H1 (cell line): Measurements from ENCODE around the gene SHROOM3. TPM values are rescaled to one million over a fixed set of nuclear protein-coding genes. Genes with fewer than 3 reads are reported as not detected.

Experiments
- CTCF ChIA-PET: fragments of 300-600 bp; sonication (Branson Sonifier 250); formaldehyde crosslinking; loops from one replicate; lab custom pipeline; 2021; ENCODE audit not compliant: partially characterized antibody; lab: Charles Lee
- POLR2A ChIA-PET: fragments of 300-600 bp; sonication (Branson Sonifier 250); formaldehyde crosslinking; loops from one replicate; lab custom pipeline; 2021; ENCODE audit warnings: inconsistent platforms; ENCODE audit not compliant: partially characterized antibody; lab: Charles Lee
- DNase-seq, 2 experiments: peaks; one replicate each; pipeline versions ENCODE4 v3.0.0 to v3.0.0-alpha.2; 2010 to 2022; ENCODE audit warnings: low spot score in 2 of 2, low read depth in 1 of 2, mixed read lengths in 1 of 2
- FAIRE-seq: peaks from 2 replicates; lab custom pipeline; 2011; peaks lifted over from hg19 to GRCh38; lab: Jason Lieb, UNC
- H2AFZ ChIP-seq: 2 replicates; pipeline ENCODE4 v1.8.1; 2012; ENCODE audit warnings: low read length, inconsistent platforms
- H2AK5ac ChIP-seq: 2 replicates; pipeline ENCODE4 v1.6.1; 2013; ENCODE audit warnings: low read depth, low read length
- H2BK120ac ChIP-seq: replicated peaks from 2 replicates; pipeline ENCODE3; 2013; ENCODE audit warnings: low read depth, low read length, inconsistent platforms
- H2BK12ac ChIP-seq: 2 replicates; pipeline ENCODE4 v1.6.1; 2013; ENCODE audit warnings: low read depth, low read length
- H2BK15ac ChIP-seq: 2 replicates; pipeline ENCODE4 v1.6.1; 2013; ENCODE audit warnings: low read length
- H2BK20ac ChIP-seq: 2 replicates; pipeline ENCODE4 v1.6.1; 2013; ENCODE audit warnings: low read length
- H2BK5ac ChIP-seq: 2 replicates; pipeline ENCODE4 v1.6.1; 2013; ENCODE audit warnings: low read depth, low read length
- H3K14ac ChIP-seq: 2 replicates; pipeline ENCODE4 v1.6.1; 2013; ENCODE audit warnings: inconsistent platforms; ENCODE audit not compliant: insufficient read length
- H3K18ac ChIP-seq: 2 replicates; pipeline ENCODE4 v1.6.1; 2013; ENCODE audit warnings: low read length; ENCODE audit errors: extremely low read depth
- H3K23ac ChIP-seq: 2 replicates; pipeline ENCODE4 v1.6.1; 2013; ENCODE audit warnings: inconsistent platforms; ENCODE audit not compliant: insufficient read length
- H3K23me2 ChIP-seq: 2 replicates; pipeline ENCODE4 v1.6.1; 2013; ENCODE audit warnings: low read depth, low read length
- H3K27ac ChIP-seq: 2 replicates; pipeline ENCODE4 v1.6.1; 2011; ENCODE audit warnings: low read depth, low read length, inconsistent platforms
- H3K27me3 ChIP-seq, 4 experiments: replicated peaks in 1 of 4; 1 replicate in 1 of 4; 2 replicates in 3 of 4; pipeline versions ENCODE4 v1.6.1 to v1.8.1; 2011 to 2013; ENCODE audit warnings: low read length in 3 of 4, mild to moderate bottlenecking in 3 of 4, inconsistent platforms in 2 of 4, mixed read lengths in 2 of 4, moderate library complexity in 1 of 4; ENCODE audit not compliant: control insufficient read depth in 3 of 4, insufficient read depth in 3 of 4; ENCODE audit errors: extremely low read depth in 1 of 4
- H3K36me3 ChIP-seq, 4 experiments: 2 replicates each; pipeline versions ENCODE4 v1.6.1 to v1.8.1; 2011 to 2013; ENCODE audit warnings: mild to moderate bottlenecking in 4 of 4, low read length in 3 of 4, moderate library complexity in 2 of 4, control low read depth in 1 of 4, inconsistent platforms in 1 of 4; ENCODE audit not compliant: insufficient read depth in 4 of 4, control insufficient read depth in 2 of 4
- H3K4ac ChIP-seq: replicated peaks from 2 replicates; pipeline ENCODE3; 2013; ENCODE audit warnings: low read length, low read depth, mixed read lengths, inconsistent platforms; ENCODE audit not compliant: insufficient read length
- H3K4me1 ChIP-seq, 4 experiments: replicated peaks in 1 of 4; 1 replicate in 1 of 4; 2 replicates in 3 of 4; pipeline versions ENCODE4 v1.6.1 to v1.8.1; 2011 to 2013; ENCODE audit warnings: low read length in 3 of 4, inconsistent platforms in 2 of 4, mixed read lengths in 1 of 4; ENCODE audit not compliant: insufficient read depth in 4 of 4, control insufficient read depth in 3 of 4
- H3K4me2 ChIP-seq, 2 experiments: 2 replicates each; pipeline versions ENCODE4 v1.6.1 to v1.8.1; 2011 to 2013; ENCODE audit warnings: low read depth in 2 of 2, low read length in 2 of 2, control low read depth in 1 of 2, inconsistent platforms in 1 of 2, mild to moderate bottlenecking in 1 of 2; ENCODE audit not compliant: insufficient read depth in 1 of 2
- H3K4me3 ChIP-seq, 4 experiments: fragments of 200-600, 300-600 bp in 1 of 4; sonication (generic), shearing (Covaris generic), sonication (Bioruptor Twin) in 1 of 4; 2 replicates each; pipeline versions ENCODE4 v1.5.1 to v1.8.1; 2011 to 2016; ENCODE audit warnings: low read length in 4 of 4, low read depth in 3 of 4, control low read depth in 2 of 4, inconsistent platforms in 2 of 4, mild to moderate bottlenecking in 2 of 4, mixed read lengths in 1 of 4, moderate library complexity in 1 of 4; ENCODE audit not compliant: insufficient read depth in 2 of 4; ENCODE audit errors: extremely low read depth in 1 of 4
- H3K56ac ChIP-seq: replicated peaks from 2 replicates; pipeline ENCODE3; 2013; ENCODE audit warnings: low read depth, mild to moderate bottlenecking, mixed read lengths, low read length, inconsistent platforms; ENCODE audit not compliant: insufficient read length
- H3K79me1 ChIP-seq: 2 replicates; pipeline ENCODE4 v1.6.1; 2013; ENCODE audit warnings: low read depth, low read length, control low read depth
- H3K79me2 ChIP-seq, 2 experiments: 2 replicates each; pipeline versions ENCODE4 v1.6.1 to v1.8.1; 2012 to 2013; ENCODE audit warnings: low read length in 2 of 2, mild to moderate bottlenecking in 2 of 2, inconsistent platforms in 1 of 2; ENCODE audit not compliant: insufficient read depth in 2 of 2, control insufficient read depth in 1 of 2
- H3K9ac ChIP-seq, 4 experiments: replicated peaks in 1 of 4; 1 replicate in 1 of 4; 2 replicates in 3 of 4; pipeline versions ENCODE4 v1.6.1 to v1.8.1; 2011 to 2013; ENCODE audit warnings: low read depth in 3 of 4, low read length in 3 of 4, control low read depth in 2 of 4, mild to moderate bottlenecking in 2 of 4, moderate library complexity in 2 of 4, inconsistent platforms in 1 of 4; ENCODE audit errors: extremely low read depth in 1 of 4
- H3K9me3 ChIP-seq, 2 experiments: 2 replicates each; pipeline versions ENCODE4 v1.6.1 to v1.8.1; 2012 to 2013; ENCODE audit warnings: mild to moderate bottlenecking in 2 of 2, moderate library complexity in 2 of 2, control low read depth in 1 of 2, inconsistent platforms in 1 of 2, low read depth in 1 of 2, low read length in 1 of 2, mixed read lengths in 1 of 2; ENCODE audit not compliant: insufficient read depth in 2 of 2
- H4K20me1 ChIP-seq, 2 experiments: replicated peaks in 1 of 2; 2 replicates each; pipeline versions ENCODE3 to v1.8.1; 2011 to 2013; ENCODE audit warnings: inconsistent platforms in 2 of 2, low read length in 2 of 2, mild to moderate bottlenecking in 1 of 2; ENCODE audit not compliant: insufficient read depth in 2 of 2, control insufficient read depth in 1 of 2
- H4K5ac ChIP-seq: 2 replicates; pipeline ENCODE4 v1.6.1; 2013; ENCODE audit warnings: low read length, low read depth, mixed read lengths, inconsistent platforms; ENCODE audit not compliant: insufficient read length
- H4K8ac ChIP-seq: 2 replicates; pipeline ENCODE4 v1.8.0; 2013; ENCODE audit warnings: mild to moderate bottlenecking, moderate library complexity, low read length, inconsistent platforms; ENCODE audit not compliant: insufficient read depth; ENCODE audit errors: extremely low read depth
- H4K91ac ChIP-seq: replicated peaks from 2 replicates; pipeline ENCODE3; 2013; ENCODE audit warnings: low read length, mixed read lengths, inconsistent platforms; ENCODE audit not compliant: insufficient read length
- CBX5 ChIP-seq: fragments of 300-800, 300-1000 bp; sonication (generic); IDR thresholded peaks from 2 replicates; pipeline ENCODE4 v1.7.1; 2016; ENCODE audit warnings: antibody characterized with exemption, low read length, low read depth
- HDAC6 ChIP-seq: IDR thresholded peaks from one replicate; pipeline ENCODE4 v1.7.1; 2012; ENCODE audit warnings: low read depth, mild to moderate bottlenecking, inconsistent platforms, low read length, moderate library complexity
- RAD21 ChIP-seq, 2 experiments: IDR thresholded peaks in 1 of 2; conservative IDR thresholded peaks in 1 of 2; 2 replicates each; pipeline ENCODE4 v1.6.1; 2011; ENCODE audit warnings: low read depth in 2 of 2, low read length in 2 of 2, improper control_type of control experiment in 1 of 2, inconsistent platforms in 1 of 2, mild to moderate bottlenecking in 1 of 2, moderate library complexity in 1 of 2
- SP4 ChIP-seq: IDR thresholded peaks from 2 replicates; pipeline ENCODE4 v1.6.1; 2012; ENCODE audit warnings: low read length, inconsistent platforms
- WGBS, 2 experiments: shearing (Covaris generic) in 1 of 2; methylation state at CpG; one replicate each; pipeline versions ENCODE4 v1.1.6 to v1.1.7; 2013 to 2015; ENCODE audit warnings: low lambda C conversion rate in 2 of 2, mixed read lengths in 2 of 2, inconsistent platforms in 1 of 2, low coverage in 1 of 2, missing lambda C conversion rate in 1 of 2; ENCODE audit not compliant: insufficient replicate concordance in 2 of 2, insufficient coverage in 1 of 2, insufficient read length in 1 of 2; ENCODE audit errors: extremely low coverage in 1 of 2, missing lambda C conversion rate in 1 of 2; 5-methylcytosine and 5-hydroxymethylcytosine counted together
- polyA plus RNA-seq, 7 experiments: library from polyadenylated mRNA; depleted of rRNA in 3 of 7; stranded (reverse) in 5 of 7; unstranded in 2 of 7; fragments of >200 nt in 5 of 7; fragments of 200-250 nt in 2 of 7; gene quantifications; 1 replicate in 5 of 7; 2 replicates in 1 of 7; 4 replicates in 1 of 7; pipeline versions ENCODE4 v1.2.1 to v1.2.3, GENCODE V29; 2011 to 2013; ENCODE audit warnings: missing spikeins in 2 of 7, mixed read lengths in 2 of 7
- total RNA-seq: library from RNA; stranded (reverse); fragmentation: NEBNext Ultra II Directional; extraction: Animal tissue kit (Norgen Biotek cat#: 25700); gene quantifications from 2 replicates; pipeline ENCODE4 v1.2.1, GENCODE V29; 2021
- TF ChIP-seq, protein P1 (sequence below): IDR thresholded peaks from 2 replicates; pipeline ENCODE4 v1.6.1; 2011; ENCODE audit warnings: low read length, improper control_type of control experiment
- TF ChIP-seq, protein P2 (sequence below): IDR thresholded peaks from 2 replicates; pipeline ENCODE4 v1.6.1; 2011; ENCODE audit warnings: low read depth, mild to moderate bottlenecking, low read length; ENCODE audit not compliant: insufficient read depth
- TF ChIP-seq, protein P3 (sequence below), 3 experiments: IDR thresholded peaks; 1 replicate in 2 of 3; 2 replicates in 1 of 3; pipeline versions ENCODE4 v1.5.1 to v1.6.1; 2011; ENCODE audit warnings: low read length in 3 of 3, mild to moderate bottlenecking in 3 of 3, inconsistent platforms in 2 of 3, low read depth in 1 of 3, moderate library complexity in 1 of 3; ENCODE audit not compliant: insufficient read depth in 1 of 3; ENCODE audit errors: control extremely low read depth in 1 of 3

Gene SHROOM3
- total and polyA plus RNA-seq, 2 of the 8 experiments (the other 6 are each of a cell fraction or from before 2014, with no cell fraction given): 15.8 to 34.0 TPM

DNA sequence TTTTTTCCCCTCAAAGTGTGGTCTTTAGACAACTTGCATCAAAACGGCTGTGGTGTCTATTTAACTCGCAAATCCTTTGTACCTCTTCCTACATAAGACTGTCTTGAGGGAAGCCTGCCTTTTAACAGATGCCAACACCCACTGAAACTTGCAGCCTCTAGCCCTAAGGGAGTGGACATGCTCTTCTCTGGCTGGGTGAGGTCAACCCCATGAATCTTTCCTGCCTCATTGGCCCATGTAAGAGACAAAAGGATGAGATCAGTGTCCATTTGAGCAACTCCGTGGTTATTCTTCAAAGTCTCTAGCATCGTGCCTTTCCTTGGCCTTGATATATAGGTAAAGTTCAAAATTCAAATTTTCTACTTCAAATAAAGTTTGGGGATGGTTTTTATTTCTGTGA lies 134.7 kb downstream of the SHROOM3 start:
- H3K14ac ChIP-seq: no peak overlapping the region
- no peak overlapping the region for H3K18ac ChIP-seq
- H4K20me1 ChIP-seq: no peaks in the 10 kb centered on the region
- DNase-seq (no peak), FAIRE-seq (no peak)
- no peaks in the 10 kb centered on the region for H3K9me3 ChIP-seq
- H3K4me1 ChIP-seq: peaks cover 0 to 3% (median 2%) of the 10 kb centered on the region in 4 experiments; a peak in 3 of 7 replicates
- no peak overlapping the region for H3K4me2 ChIP-seq
- no peak overlapping the region for H2BK12ac ChIP-seq
- H2BK120ac ChIP-seq: no peak overlapping the region
- H3K27ac ChIP-seq: no peak overlapping the region
- H2BK5ac ChIP-seq: no peak overlapping the region
- H4K8ac ChIP-seq: no peak overlapping the region
- H2BK20ac ChIP-seq: no peak overlapping the region
- H3K79me2 ChIP-seq: no peaks in the 10 kb centered on the region
- WGBS, 2 experiments: 93% methylated on average over 4 of the region's 4 CpGs; no CpG with 5 or more reads in 1 of the 2 experiments
- no peaks in the 10 kb centered on the region for H3K36me3 ChIP-seq
- H2BK15ac ChIP-seq: no peak overlapping the region
- no peak overlapping the region for H3K4ac ChIP-seq
- no peaks in the 10 kb centered on the region for H3K23me2 ChIP-seq
- no peak overlapping the region for H4K5ac ChIP-seq
- H3K79me1 ChIP-seq: no peaks in the 10 kb centered on the region
- H3K27me3 ChIP-seq: no peaks in the 10 kb centered on the region
- ChIA-PET CTCF (interaction anchor here (1.9 kb wide), 1 partner anchor 57 kb away, joined by 8 read pairs; no protein-coding TSS in a partner anchor), POLR2A (no interaction called here)
- no peak overlapping the region for H2AK5ac ChIP-seq
- H4K91ac ChIP-seq: no peak overlapping the region
- no peak overlapping the region for H3K9ac ChIP-seq
- no peak overlapping the region for H3K56ac ChIP-seq
- H2AFZ ChIP-seq: no peak overlapping the region
- no peak overlapping the region for H3K23ac ChIP-seq
- H3K4me3 ChIP-seq: no peak overlapping the region
- TF ChIP-seq, protein P1, sequence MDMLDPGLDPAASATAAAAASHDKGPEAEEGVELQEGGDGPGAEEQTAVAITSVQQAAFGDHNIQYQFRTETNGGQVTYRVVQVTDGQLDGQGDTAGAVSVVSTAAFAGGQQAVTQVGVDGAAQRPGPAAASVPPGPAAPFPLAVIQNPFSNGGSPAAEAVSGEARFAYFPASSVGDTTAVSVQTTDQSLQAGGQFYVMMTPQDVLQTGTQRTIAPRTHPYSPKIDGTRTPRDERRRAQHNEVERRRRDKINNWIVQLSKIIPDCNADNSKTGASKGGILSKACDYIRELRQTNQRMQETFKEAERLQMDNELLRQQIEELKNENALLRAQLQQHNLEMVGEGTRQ: no peak
- TF ChIP-seq CBX5 (no peak), HDAC6 (no peak), SP4 (no peak), RAD21 (IDR thresholded peaks at IDR 0.05 in 1 of 2, conservative IDR thresholded peaks at IDR 0.05 in 1 of 2; ENCODE audit: low read depth in 2 of 2, low read length in 2 of 2) (no peak)
- TF ChIP-seq, protein P2, sequence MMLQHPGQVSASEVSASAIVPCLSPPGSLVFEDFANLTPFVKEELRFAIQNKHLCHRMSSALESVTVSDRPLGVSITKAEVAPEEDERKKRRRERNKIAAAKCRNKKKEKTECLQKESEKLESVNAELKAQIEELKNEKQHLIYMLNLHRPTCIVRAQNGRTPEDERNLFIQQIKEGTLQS: no peak
- TF ChIP-seq, protein P3, sequence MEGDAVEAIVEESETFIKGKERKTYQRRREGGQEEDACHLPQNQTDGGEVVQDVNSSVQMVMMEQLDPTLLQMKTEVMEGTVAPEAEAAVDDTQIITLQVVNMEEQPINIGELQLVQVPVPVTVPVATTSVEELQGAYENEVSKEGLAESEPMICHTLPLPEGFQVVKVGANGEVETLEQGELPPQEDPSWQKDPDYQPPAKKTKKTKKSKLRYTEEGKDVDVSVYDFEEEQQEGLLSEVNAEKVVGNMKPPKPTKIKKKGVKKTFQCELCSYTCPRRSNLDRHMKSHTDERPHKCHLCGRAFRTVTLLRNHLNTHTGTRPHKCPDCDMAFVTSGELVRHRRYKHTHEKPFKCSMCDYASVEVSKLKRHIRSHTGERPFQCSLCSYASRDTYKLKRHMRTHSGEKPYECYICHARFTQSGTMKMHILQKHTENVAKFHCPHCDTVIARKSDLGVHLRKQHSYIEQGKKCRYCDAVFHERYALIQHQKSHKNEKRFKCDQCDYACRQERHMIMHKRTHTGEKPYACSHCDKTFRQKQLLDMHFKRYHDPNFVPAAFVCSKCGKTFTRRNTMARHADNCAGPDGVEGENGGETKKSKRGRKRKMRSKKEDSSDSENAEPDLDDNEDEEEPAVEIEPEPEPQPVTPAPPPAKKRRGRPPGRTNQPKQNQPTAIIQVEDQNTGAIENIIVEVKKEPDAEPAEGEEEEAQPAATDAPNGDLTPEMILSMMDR (IDR thresholded peaks at IDR 0.05; ENCODE audit: control extremely low read depth in 1 of 3, insufficient read depth in 1 of 3, low read depth in 1 of 3, low read length in 3 of 3): no peak
